ENCODE measurements around the gene NPFFR1.

GRCh38 chr10:70283445-70284399 is at the start of gene NPFFR1:
- TF ChIP-seq ZNF274 (IDR thresholded peaks at IDR 0.05; ENCODE audit: low read depth, low read length), result no peak
- TF ChIP-seq SUZ12 (IDR thresholded peaks at IDR 0.05; ENCODE audit: extremely low read depth, insufficient read depth, insufficient read length), result no peak
- TF ChIP-seq YY1 (IDR thresholded peaks at IDR 0.05; ENCODE audit: insufficient read depth, insufficient read length), result no peak
